Activated naive CD8-positive, alpha-beta T cell treated with anti-CD3 and anti-CD28 coated beads, Interleukin-2, amount 50 U/mL, for 24 hours (primary cell): Measurements from ENCODE around the gene POU2AF3.

ENCODE experiments used
- ATAC-seq: fragments of 150-1000 bp; cut with Tn5 transposase; one replicate; pipeline ENCODE4 v1.10.0; 2021
- DNase-seq: peaks from one replicate; pipeline ENCODE4 v3.0.0; 2021
- H3K27ac Mint-ChIP-seq: one replicate; pipeline ENCODE4 v1.8.0; 2021; ENCODE audit warnings: mild to moderate bottlenecking, mixed read lengths
- H3K27me3 Mint-ChIP-seq: one replicate; pipeline ENCODE4 v1.8.0; 2021; ENCODE audit warnings: mixed read lengths
- H3K36me3 Mint-ChIP-seq: one replicate; pipeline ENCODE4 v1.8.0; 2021; ENCODE audit warnings: low read depth, mixed read lengths
- H3K4me1 Mint-ChIP-seq: one replicate; pipeline ENCODE4 v1.8.0; 2021; ENCODE audit warnings: mixed read lengths
- H3K4me3 Mint-ChIP-seq: one replicate; pipeline ENCODE4 v1.8.0; 2021; ENCODE audit warnings: mild to moderate bottlenecking, moderate library complexity, mixed read lengths
- H3K9me3 Mint-ChIP-seq: one replicate; pipeline ENCODE4 v1.8.0; 2021; ENCODE audit warnings: mixed read lengths

Gene POU2AF3

GRCh38 chr11:111329306-111330204 is 31.2 kb downstream of the POU2AF3 start:
- ATAC-seq (no peak), DNase-seq (no peak)
- Mint-ChIP-seq H3K27ac (no peak overlapping the region), H3K9me3 (no peaks in the 10 kb centered on the region), H3K27me3 (peaks cover 2% of the 10 kb centered on the region), H3K4me1 (peaks cover 3% of the 10 kb centered on the region), H3K4me3 (no peak overlapping the region), H3K36me3 (no peaks in the 10 kb centered on the region)

GRCh38 chr11:111330234-111330893 is 32.0 kb downstream of the POU2AF3 start:
- no peaks in the 10 kb centered on the region for H3K36me3 Mint-ChIP-seq
- H3K27ac Mint-ChIP-seq = no peak overlapping the region
- no peaks in the 10 kb centered on the region for H3K27me3 Mint-ChIP-seq
- DNase-seq (no peak), ATAC-seq (no peak)
- no peak overlapping the region for H3K4me3 Mint-ChIP-seq
- peaks cover 3% of the 10 kb centered on the region for H3K4me1 Mint-ChIP-seq
- H3K9me3 Mint-ChIP-seq = no peaks in the 10 kb centered on the region

DNA sequence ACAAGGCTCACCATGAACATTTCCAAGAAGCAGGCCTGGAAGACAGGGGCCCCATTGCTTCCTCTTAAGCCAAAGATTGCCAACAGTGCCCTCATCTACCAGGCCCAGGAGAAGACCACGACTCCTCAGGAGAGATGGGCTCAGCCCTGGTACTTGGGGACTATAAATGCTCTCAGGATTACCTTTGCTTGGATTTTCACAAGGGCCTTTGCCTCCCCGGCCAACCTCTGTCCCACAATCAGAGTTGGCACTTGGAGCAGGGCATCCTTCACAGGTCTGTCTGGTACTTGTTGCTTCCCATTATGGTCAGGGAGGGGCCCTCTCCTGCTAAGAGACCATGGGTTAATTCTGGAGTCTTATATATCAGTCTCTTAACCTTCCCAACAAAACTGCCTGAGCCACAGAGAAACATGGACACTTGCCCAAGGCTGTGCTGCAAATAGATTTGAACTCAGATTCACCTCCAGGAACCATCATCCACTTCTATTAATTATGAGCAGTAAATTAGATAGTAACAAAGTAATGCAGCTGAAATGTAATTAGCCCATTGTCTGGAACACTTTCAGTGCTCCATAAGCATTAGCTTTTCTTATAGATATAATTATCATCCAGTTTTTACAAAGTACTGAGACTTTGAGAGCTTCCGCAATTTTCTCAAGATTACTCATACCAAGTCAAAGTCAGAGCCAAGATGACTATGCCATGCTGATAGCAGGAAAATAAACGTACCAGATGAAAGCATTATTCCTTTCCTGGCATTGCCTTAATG is 33.5 kb downstream of the POU2AF3 start:
- Mint-ChIP-seq H3K27me3 (no peaks in the 10 kb centered on the region), H3K4me1 (peaks cover 3% of the 10 kb centered on the region), H3K36me3 (no peaks in the 10 kb centered on the region), H3K4me3 (no peak overlapping the region), H3K9me3 (no peaks in the 10 kb centered on the region), H3K27ac (no peak overlapping the region)
- no peak for DNase-seq
- no peak for ATAC-seq

- H3K4me3 Mint-ChIP-seq = no peak overlapping the region
- no peak overlapping the region for H3K27ac Mint-ChIP-seq
- no peak for DNase-seq
- ATAC-seq = no peak
- no peaks in the 10 kb centered on the region for H3K4me1 Mint-ChIP-seq
- peaks cover 4% of the 10 kb centered on the region for H3K36me3 Mint-ChIP-seq
- no peaks in the 10 kb centered on the region for H3K27me3 Mint-ChIP-seq
- H3K9me3 Mint-ChIP-seq = peaks cover 5% of the 10 kb centered on the region
Observed at GRCh38 chr11:111334532-111335502, 36.5 kb downstream of the POU2AF3 start.

- no peaks in the 10 kb centered on the region for H3K4me1 Mint-ChIP-seq
- H3K36me3 Mint-ChIP-seq = peaks cover 4% of the 10 kb centered on the region
- H3K9me3 Mint-ChIP-seq = peaks cover 6% of the 10 kb centered on the region
- H3K27ac Mint-ChIP-seq = no peak overlapping the region
- no peaks in the 10 kb centered on the region for H3K27me3 Mint-ChIP-seq
- DNase-seq (no peak), ATAC-seq (no peak)
- H3K4me3 Mint-ChIP-seq = no peak overlapping the region
Observed at GRCh38 chr11:111335549-111335948, 37.2 kb downstream of the POU2AF3 start.

DNA sequence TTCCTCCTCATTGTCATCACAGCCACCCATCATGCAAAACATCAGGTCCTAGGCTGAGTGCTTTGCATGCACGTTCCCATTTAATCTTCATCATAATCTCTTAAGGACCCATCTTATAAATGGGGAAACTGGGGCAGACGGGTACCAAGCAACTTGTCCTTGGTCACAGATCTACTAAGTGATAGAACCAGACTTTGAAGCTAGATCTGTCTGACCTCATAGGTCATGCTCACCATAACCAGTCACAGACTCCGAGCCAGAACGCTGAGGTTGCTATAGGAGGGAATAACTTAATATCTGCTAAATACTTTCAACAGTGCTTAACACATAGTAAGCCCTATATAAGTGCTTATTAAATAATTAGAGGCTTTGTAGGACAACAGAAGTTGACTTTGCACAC is 37.7 kb downstream of the POU2AF3 start:
- peaks cover 6% of the 10 kb centered on the region for H3K9me3 Mint-ChIP-seq
- peaks cover 4% of the 10 kb centered on the region for H3K36me3 Mint-ChIP-seq
- H3K4me1 Mint-ChIP-seq = no peaks in the 10 kb centered on the region
- ATAC-seq (no peak), DNase-seq (no peak)
- H3K27me3 Mint-ChIP-seq = no peaks in the 10 kb centered on the region
- H3K4me3 Mint-ChIP-seq = no peak overlapping the region
- H3K27ac Mint-ChIP-seq = no peak overlapping the region

DNA sequence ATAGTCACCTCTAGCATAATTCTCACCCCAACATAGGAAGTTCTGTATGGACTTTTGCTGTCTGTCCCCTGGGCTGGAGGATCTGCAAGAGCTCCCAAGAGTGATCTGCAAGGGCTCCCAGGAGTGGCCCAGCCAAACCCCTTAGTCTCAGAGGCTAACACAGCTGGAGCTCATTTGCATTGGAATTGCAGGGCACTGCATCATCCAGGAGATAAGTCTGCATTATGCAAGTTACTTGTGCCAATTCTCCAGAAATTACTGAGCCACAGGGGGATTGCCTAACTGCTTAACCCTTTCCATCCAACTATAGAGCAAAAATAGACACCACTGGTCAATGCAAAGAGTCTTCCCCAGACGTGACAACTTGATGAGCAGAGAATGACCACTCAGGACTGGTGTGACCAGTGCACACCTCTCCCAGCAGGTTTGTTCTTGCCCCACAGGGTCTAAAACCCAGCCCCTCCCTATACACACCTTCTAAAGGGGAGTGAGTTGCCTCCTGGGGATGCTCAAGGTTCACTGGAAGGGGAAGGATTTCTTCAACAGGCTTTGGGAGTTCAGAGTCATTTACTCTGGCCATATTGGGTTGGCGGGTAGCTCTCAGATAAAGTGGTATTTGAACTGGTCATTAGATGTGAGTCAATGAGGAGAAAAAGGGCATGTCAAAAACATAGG is 38.4 kb downstream of the POU2AF3 start:
- peaks cover 4% of the 10 kb centered on the region for H3K36me3 Mint-ChIP-seq
- no peak overlapping the region for H3K4me3 Mint-ChIP-seq
- peaks cover under 1% of the 10 kb centered on the region for H3K4me1 Mint-ChIP-seq
- DNase-seq = no peak
- H3K9me3 Mint-ChIP-seq = peaks cover 6% of the 10 kb centered on the region
- no peaks in the 10 kb centered on the region for H3K27me3 Mint-ChIP-seq
- no peak overlapping the region for H3K27ac Mint-ChIP-seq
- no peak for ATAC-seq

- Mint-ChIP-seq H3K9me3 (peaks cover 6% of the 10 kb centered on the region), H3K4me1 (peaks cover 7% of the 10 kb centered on the region), H3K4me3 (no peak overlapping the region), H3K27ac (no peak overlapping the region), H3K27me3 (no peaks in the 10 kb centered on the region), H3K36me3 (peaks cover 4% of the 10 kb centered on the region)
- no peak for ATAC-seq
- no peak for DNase-seq
Observed at GRCh38 chr11:111339758-111340388, 41.5 kb downstream of the POU2AF3 start.

DNA sequence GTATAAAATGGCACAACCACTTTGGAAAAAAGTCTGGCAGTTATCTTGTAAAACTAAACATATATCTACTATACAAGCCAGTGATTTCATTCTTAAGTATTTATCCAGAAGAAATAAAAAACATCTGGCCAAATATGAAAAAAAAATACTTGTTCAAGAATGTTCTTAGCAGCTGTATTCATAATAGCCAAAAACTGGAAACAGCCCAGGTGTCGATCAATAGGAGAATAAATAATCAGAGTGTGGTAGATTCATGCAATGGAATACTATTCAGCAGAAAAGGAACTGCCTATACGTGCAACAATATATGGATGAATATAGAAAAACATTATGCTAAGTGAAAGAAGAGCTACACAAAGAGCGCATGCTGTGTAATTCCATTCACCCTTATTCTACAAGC is 44.0 kb downstream of the POU2AF3 start:
- Mint-ChIP-seq H3K4me3 (no peak overlapping the region), H3K4me1 (peaks cover 7% of the 10 kb centered on the region), H3K27me3 (no peaks in the 10 kb centered on the region), H3K36me3 (peaks cover 4% of the 10 kb centered on the region), H3K9me3 (peaks cover 6% of the 10 kb centered on the region), H3K27ac (no peak overlapping the region)
- no peak for ATAC-seq
- no peak for DNase-seq

DNA sequence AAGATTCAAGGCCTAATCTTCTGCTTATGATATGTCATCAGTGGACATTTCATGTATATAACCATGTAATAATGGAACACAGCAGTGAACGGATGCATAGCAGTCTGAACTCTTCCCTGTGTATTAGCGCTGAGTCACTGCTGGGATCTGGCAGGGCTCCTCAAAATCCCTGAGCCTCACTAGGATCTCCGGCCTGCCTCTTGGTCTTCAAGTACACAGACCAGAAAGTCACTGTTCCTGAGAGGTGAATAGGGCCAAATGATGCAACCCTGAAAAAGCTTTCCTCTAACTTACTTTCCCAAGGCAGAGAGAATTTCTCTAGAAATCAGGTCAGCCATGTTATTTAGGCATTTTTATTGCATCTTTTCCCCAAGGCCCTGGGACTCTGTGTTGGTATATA is 45.7 kb downstream of the POU2AF3 start:
- H3K27me3 Mint-ChIP-seq = no peaks in the 10 kb centered on the region
- H3K4me1 Mint-ChIP-seq = peaks cover 7% of the 10 kb centered on the region
- H3K36me3 Mint-ChIP-seq = peaks cover 4% of the 10 kb centered on the region
- no peak overlapping the region for H3K4me3 Mint-ChIP-seq
- no peak for ATAC-seq
- DNase-seq = no peak
- H3K9me3 Mint-ChIP-seq = peaks cover 6% of the 10 kb centered on the region
- no peak overlapping the region for H3K27ac Mint-ChIP-seq

GRCh38 chr11:111347002-111347722 is 48.8 kb downstream of the POU2AF3 start:
- no peaks in the 10 kb centered on the region for H3K9me3 Mint-ChIP-seq
- no peak for DNase-seq
- H3K36me3 Mint-ChIP-seq = no peaks in the 10 kb centered on the region
- no peak overlapping the region for H3K27ac Mint-ChIP-seq
- no peaks in the 10 kb centered on the region for H3K27me3 Mint-ChIP-seq
- ATAC-seq = no peak
- no peak overlapping the region for H3K4me3 Mint-ChIP-seq
- peaks cover 3% of the 10 kb centered on the region for H3K4me1 Mint-ChIP-seq

GRCh38 chr11:111347723-111348115 is 49.4 kb downstream of the POU2AF3 start:
- Mint-ChIP-seq H3K4me3 (no peak overlapping the region), H3K4me1 (no peaks in the 10 kb centered on the region), H3K27me3 (no peaks in the 10 kb centered on the region), H3K36me3 (no peaks in the 10 kb centered on the region), H3K9me3 (no peaks in the 10 kb centered on the region), H3K27ac (no peak overlapping the region)
- DNase-seq (no peak), ATAC-seq (no peak)

- Mint-ChIP-seq H3K36me3 (no peaks in the 10 kb centered on the region), H3K4me1 (no peaks in the 10 kb centered on the region), H3K4me3 (no peak overlapping the region), H3K27me3 (no peaks in the 10 kb centered on the region), H3K9me3 (no peaks in the 10 kb centered on the region), H3K27ac (no peak overlapping the region)
- ATAC-seq (no peak), DNase-seq (no peak)
Observed at GRCh38 chr11:111348147-111348546, 49.8 kb downstream of the POU2AF3 start.
